Measurements from ENCODE around the gene CLK2. TPM values are rescaled to one million over a fixed set of nuclear protein-coding genes. Genes with fewer than 3 reads are reported as not detected.

The CLK2 gene
- total and polyA plus RNA-seq, 2 of the 13 experiments (the other 11 are each of a cell fraction or from before 2014, with no cell fraction given) = 20.1 to 73.5 TPM

DNA sequence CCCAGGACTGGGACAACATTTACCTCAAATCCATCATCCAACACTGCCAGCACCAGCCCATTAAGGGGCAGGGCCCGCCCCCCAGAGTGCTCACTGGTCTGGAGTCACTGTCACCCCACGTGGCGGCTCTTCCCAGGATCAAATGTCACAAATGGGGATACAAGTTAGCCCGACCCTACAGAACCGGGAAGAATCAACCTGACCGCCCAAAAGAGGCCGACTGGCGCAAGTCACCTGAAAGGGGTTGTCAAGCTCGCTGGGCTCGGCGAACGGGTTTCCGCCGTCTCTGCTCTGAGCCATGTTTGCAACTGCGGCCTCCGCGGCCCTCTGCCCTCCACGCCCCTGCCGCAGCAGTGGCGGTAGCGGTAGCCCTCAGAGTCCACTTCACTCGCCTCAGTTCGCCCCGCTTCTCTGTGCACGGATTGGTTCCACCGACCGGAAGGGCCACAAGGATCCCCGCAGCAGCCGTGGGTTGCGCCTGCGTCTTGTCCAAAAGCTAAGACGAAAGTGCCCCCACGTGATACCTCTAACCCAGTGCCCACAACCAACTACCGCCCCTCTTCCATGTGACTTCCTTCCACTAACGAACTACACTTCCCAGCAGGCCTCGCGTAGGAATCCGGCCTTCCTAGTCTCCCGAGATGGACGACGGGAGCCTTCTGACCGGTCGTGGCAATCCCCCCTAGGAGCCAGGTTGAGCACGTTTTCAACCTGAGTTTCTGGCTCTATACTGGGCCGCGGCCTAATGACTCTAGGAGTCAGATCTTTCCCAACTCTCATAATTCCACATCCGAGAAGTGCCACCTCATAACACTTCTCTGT lies 11.2 kb downstream of the CLK2 start, which contains the start of gene SCAMP3 (continued):
- TF ChIP-seq ZNF780A (CRISPR knock-in tag; IDR thresholded peaks at IDR 0.05) = 0 out of 2 replicates have a peak, but pooled peaks have one; percentile 46
- TF ChIP-seq, protein P1, sequence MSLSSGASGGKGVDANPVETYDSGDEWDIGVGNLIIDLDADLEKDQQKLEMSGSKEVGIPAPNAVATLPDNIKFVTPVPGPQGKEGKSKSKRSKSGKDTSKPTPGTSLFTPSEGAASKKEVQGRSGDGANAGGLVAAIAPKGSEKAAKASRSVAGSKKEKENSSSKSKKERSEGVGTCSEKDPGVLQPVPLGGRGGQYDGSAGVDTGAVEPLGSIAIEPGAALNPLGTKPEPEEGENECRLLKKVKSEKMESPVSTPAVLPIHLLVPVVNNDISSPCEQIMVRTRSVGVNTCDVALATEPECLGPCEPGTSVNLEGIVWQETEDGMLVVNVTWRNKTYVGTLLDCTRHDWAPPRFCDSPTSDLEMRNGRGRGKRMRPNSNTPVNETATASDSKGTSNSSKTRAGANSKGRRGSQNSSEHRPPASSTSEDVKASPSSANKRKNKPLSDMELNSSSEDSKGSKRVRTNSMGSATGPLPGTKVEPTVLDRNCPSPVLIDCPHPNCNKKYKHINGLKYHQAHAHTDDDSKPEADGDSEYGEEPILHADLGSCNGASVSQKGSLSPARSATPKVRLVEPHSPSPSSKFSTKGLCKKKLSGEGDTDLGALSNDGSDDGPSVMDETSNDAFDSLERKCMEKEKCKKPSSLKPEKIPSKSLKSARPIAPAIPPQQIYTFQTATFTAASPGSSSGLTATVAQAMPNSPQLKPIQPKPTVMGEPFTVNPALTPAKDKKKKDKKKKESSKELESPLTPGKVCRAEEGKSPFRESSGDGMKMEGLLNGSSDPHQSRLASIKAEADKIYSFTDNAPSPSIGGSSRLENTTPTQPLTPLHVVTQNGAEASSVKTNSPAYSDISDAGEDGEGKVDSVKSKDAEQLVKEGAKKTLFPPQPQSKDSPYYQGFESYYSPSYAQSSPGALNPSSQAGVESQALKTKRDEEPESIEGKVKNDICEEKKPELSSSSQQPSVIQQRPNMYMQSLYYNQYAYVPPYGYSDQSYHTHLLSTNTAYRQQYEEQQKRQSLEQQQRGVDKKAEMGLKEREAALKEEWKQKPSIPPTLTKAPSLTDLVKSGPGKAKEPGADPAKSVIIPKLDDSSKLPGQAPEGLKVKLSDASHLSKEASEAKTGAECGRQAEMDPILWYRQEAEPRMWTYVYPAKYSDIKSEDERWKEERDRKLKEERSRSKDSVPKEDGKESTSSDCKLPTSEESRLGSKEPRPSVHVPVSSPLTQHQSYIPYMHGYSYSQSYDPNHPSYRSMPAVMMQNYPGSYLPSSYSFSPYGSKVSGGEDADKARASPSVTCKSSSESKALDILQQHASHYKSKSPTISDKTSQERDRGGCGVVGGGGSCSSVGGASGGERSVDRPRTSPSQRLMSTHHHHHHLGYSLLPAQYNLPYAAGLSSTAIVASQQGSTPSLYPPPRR (CRISPR knock-in tag; IDR thresholded peaks at IDR 0.05; ENCODE audit: borderline replicate concordance) = peak; percentile 66; the same call in 1 of the 2 replicates
- no peak for TF ChIP-seq U2AF2 (IDR thresholded peaks at IDR 0.05; ENCODE audit: low read depth, low read length)
- no peak for TF ChIP-seq ZMYM3 (CRISPR knock-in tag; IDR thresholded peaks at IDR 0.05)
- no peak for TF ChIP-seq ZNF678 (CRISPR knock-in tag; IDR thresholded peaks at IDR 0.05)
- TF ChIP-seq, protein P2, sequence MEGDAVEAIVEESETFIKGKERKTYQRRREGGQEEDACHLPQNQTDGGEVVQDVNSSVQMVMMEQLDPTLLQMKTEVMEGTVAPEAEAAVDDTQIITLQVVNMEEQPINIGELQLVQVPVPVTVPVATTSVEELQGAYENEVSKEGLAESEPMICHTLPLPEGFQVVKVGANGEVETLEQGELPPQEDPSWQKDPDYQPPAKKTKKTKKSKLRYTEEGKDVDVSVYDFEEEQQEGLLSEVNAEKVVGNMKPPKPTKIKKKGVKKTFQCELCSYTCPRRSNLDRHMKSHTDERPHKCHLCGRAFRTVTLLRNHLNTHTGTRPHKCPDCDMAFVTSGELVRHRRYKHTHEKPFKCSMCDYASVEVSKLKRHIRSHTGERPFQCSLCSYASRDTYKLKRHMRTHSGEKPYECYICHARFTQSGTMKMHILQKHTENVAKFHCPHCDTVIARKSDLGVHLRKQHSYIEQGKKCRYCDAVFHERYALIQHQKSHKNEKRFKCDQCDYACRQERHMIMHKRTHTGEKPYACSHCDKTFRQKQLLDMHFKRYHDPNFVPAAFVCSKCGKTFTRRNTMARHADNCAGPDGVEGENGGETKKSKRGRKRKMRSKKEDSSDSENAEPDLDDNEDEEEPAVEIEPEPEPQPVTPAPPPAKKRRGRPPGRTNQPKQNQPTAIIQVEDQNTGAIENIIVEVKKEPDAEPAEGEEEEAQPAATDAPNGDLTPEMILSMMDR (CRISPR knock-in tag; IDR thresholded peaks at IDR 0.05) = peak; percentile 25; the same call in 1 of the 2 replicates
- TF ChIP-seq GATAD1 (CRISPR knock-in tag; IDR thresholded peaks at IDR 0.05) = peak; percentile 88
- TF ChIP-seq, protein P3, sequence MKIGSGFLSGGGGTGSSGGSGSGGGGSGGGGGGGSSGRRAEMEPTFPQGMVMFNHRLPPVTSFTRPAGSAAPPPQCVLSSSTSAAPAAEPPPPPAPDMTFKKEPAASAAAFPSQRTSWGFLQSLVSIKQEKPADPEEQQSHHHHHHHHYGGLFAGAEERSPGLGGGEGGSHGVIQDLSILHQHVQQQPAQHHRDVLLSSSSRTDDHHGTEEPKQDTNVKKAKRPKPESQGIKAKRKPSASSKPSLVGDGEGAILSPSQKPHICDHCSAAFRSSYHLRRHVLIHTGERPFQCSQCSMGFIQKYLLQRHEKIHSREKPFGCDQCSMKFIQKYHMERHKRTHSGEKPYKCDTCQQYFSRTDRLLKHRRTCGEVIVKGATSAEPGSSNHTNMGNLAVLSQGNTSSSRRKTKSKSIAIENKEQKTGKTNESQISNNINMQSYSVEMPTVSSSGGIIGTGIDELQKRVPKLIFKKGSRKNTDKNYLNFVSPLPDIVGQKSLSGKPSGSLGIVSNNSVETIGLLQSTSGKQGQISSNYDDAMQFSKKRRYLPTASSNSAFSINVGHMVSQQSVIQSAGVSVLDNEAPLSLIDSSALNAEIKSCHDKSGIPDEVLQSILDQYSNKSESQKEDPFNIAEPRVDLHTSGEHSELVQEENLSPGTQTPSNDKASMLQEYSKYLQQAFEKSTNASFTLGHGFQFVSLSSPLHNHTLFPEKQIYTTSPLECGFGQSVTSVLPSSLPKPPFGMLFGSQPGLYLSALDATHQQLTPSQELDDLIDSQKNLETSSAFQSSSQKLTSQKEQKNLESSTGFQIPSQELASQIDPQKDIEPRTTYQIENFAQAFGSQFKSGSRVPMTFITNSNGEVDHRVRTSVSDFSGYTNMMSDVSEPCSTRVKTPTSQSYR (CRISPR knock-in tag; IDR thresholded peaks at IDR 0.05; ENCODE audit: borderline replicate concordance) = no peak; the same call in 1 of the 2 replicates
- TF ChIP-seq EHMT2 (IDR thresholded peaks at IDR 0.05; ENCODE audit: borderline replicate concordance, low read depth, low read length) = no peak
- 0 out of 2 replicates have a peak, but pooled peaks have one; percentile 42 for TF ChIP-seq SMAD1 (CRISPR knock-in tag; IDR thresholded peaks at IDR 0.05; ENCODE audit: borderline replicate concordance, low read depth)
- TF ChIP-seq, protein P4, sequence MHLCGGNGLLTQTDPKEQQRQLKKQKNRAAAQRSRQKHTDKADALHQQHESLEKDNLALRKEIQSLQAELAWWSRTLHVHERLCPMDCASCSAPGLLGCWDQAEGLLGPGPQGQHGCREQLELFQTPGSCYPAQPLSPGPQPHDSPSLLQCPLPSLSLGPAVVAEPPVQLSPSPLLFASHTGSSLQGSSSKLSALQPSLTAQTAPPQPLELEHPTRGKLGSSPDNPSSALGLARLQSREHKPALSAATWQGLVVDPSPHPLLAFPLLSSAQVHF (CRISPR knock-in tag; IDR thresholded peaks at IDR 0.05) = peak; percentile 58; the same call in 1 of the 2 replicates
- 0 out of 2 replicates have a peak, but pooled peaks have one; percentile 48 for TF ChIP-seq ZZZ3 (CRISPR knock-in tag; IDR thresholded peaks at IDR 0.05; ENCODE audit: borderline replicate concordance)
- peak; percentile 54; the same call in 1 of the 2 replicates for TF ChIP-seq FOXJ3 (CRISPR knock-in tag; IDR thresholded peaks at IDR 0.05; ENCODE audit: borderline replicate concordance)
- TF ChIP-seq SCMH1 (CRISPR knock-in tag; IDR thresholded peaks at IDR 0.05; ENCODE audit: borderline replicate concordance) = no peak
- peak; percentile 65 for TF ChIP-seq SP2 (CRISPR knock-in tag; IDR thresholded peaks at IDR 0.05)

Measured in HepG2 (cell line).